A673 (cell line): ENCODE data around the gene ZNF277. TPM values are rescaled to one million over a fixed set of nuclear protein-coding genes. Genes with fewer than 3 reads are reported as not detected.

Source experiments
- BruUV-seq: library from RNA; stranded (reverse); fragments of 400-500 nt; replicated peaks from 2 replicates; lab custom pipeline; 2021; lab: Mats Ljungman, UMichigan
- CTCF ChIA-PET: fragments of 300-600 bp; sonication (Branson Sonifier 250); formaldehyde crosslinking; loops from one replicate; lab custom pipeline; 2022; ENCODE audit warnings: antibody characterized with exemption; lab: Charles Lee
- POLR2A ChIA-PET: fragments of 300-600 bp; sonication (Branson Sonifier 250); formaldehyde crosslinking; loops from one replicate; lab custom pipeline; 2022; ENCODE audit warnings: antibody characterized with exemption; ENCODE audit not compliant: low non-redundant PET; lab: Charles Lee
- DNase-seq: peaks from one replicate; pipeline ENCODE4 v3.0.0-alpha.2; 2015; ENCODE audit warnings: low spot score
- H3K27ac ChIP-seq: fragments of 200-600 bp; sonication (generic); 2 replicates; pipeline ENCODE4 v1.5.1; 2016; ENCODE audit warnings: mixed run types, low read depth, mild to moderate bottlenecking, mixed read lengths, antibody characterized with exemption, low read length; ENCODE audit not compliant: poor library complexity, severe bottlenecking
- H3K27me3 ChIP-seq: fragments of 200-600 bp; sonication (generic); replicated peaks from 2 replicates; pipeline ENCODE4 v1.6.1; 2017; ENCODE audit warnings: mixed run types, low read depth, mild to moderate bottlenecking, mixed read lengths, antibody characterized with exemption, low read length; ENCODE audit not compliant: insufficient read depth, poor library complexity
- H3K36me3 ChIP-seq: fragments of 200-600 bp; sonication (generic); 2 replicates; pipeline ENCODE4 v1.6.1; 2016; ENCODE audit warnings: mixed run types, mild to moderate bottlenecking, mixed read lengths, antibody characterized with exemption, low read length; ENCODE audit not compliant: insufficient read depth, poor library complexity, severe bottlenecking
- H3K4me1 ChIP-seq: fragments of 200-600 bp; sonication (generic); 2 replicates; pipeline ENCODE4 v1.6.1; 2017; ENCODE audit warnings: mixed run types, mild to moderate bottlenecking, mixed read lengths, antibody characterized with exemption, low read length; ENCODE audit not compliant: insufficient read depth, poor library complexity, severe bottlenecking
- H3K4me3 ChIP-seq: fragments of 200-600 bp; sonication (generic); 2 replicates; pipeline ENCODE4 v1.5.1; 2016; ENCODE audit warnings: low read depth, mixed run types, mild to moderate bottlenecking, mixed read lengths, low read length; ENCODE audit not compliant: poor library complexity, severe bottlenecking
- H3K9me3 ChIP-seq: fragments of 200-600 bp; sonication (generic); 2 replicates; pipeline ENCODE4 v1.6.1; 2016; ENCODE audit warnings: mixed run types, low read depth, mild to moderate bottlenecking, mixed read lengths, antibody characterized with exemption, low read length; ENCODE audit not compliant: poor library complexity, severe bottlenecking
- EZH2 ChIP-seq: fragments of 200-600 bp; sonication (generic); IDR thresholded peaks from 2 replicates; pipeline ENCODE4 v1.6.1; 2017; ENCODE audit warnings: borderline replicate concordance, low read depth, mild to moderate bottlenecking, mixed read lengths, antibody characterized with exemption, low read length; ENCODE audit not compliant: poor library complexity, severe bottlenecking
- intact Hi-C: fragments of 100-400 bp; cut with micrococcal nuclease; formaldehyde crosslinking; loops from one replicate; pipeline ENCODE4 v1.10.0; 2022; ENCODE audit not compliant: unreplicated experiment
- total RNA-seq: library from RNA; stranded (reverse); gene quantifications from 2 replicates; pipeline ENCODE4 v1.2.3, GENCODE V29; 2021
- TF ChIP-seq, protein P1 (sequence below): fragments of 300-800, 200-600 bp; sonication (generic); conservative IDR thresholded peaks from 2 replicates; pipeline ENCODE4 v1.5.1; 2017; ENCODE audit warnings: low read depth, mild to moderate bottlenecking, antibody characterized with exemption, low read length, moderate library complexity, mixed read lengths

Gene ZNF277
- total RNA-seq, 1 experiment from 2014 or later = 17.7 TPM

GRCh38 chr7:112225006-112225405, 18.5 kb downstream of the ZNF277 start:
- no TSS peak for BruUV-seq
- H3K4me3 ChIP-seq = no peak overlapping the region
- no peaks in the 10 kb centered on the region for H3K27me3 ChIP-seq
- TF ChIP-seq EZH2 = no peak
- TF ChIP-seq, protein P1, sequence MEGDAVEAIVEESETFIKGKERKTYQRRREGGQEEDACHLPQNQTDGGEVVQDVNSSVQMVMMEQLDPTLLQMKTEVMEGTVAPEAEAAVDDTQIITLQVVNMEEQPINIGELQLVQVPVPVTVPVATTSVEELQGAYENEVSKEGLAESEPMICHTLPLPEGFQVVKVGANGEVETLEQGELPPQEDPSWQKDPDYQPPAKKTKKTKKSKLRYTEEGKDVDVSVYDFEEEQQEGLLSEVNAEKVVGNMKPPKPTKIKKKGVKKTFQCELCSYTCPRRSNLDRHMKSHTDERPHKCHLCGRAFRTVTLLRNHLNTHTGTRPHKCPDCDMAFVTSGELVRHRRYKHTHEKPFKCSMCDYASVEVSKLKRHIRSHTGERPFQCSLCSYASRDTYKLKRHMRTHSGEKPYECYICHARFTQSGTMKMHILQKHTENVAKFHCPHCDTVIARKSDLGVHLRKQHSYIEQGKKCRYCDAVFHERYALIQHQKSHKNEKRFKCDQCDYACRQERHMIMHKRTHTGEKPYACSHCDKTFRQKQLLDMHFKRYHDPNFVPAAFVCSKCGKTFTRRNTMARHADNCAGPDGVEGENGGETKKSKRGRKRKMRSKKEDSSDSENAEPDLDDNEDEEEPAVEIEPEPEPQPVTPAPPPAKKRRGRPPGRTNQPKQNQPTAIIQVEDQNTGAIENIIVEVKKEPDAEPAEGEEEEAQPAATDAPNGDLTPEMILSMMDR = no peak
- DNase-seq = no peak
- no peaks in the 10 kb centered on the region for H3K9me3 ChIP-seq
- H3K4me1 ChIP-seq = no peaks in the 10 kb centered on the region
- H3K27ac ChIP-seq = no peak overlapping the region
- intact Hi-C loops = no loop called here
- POLR2A ChIA-PET = no interaction called here
- CTCF ChIA-PET = no interaction called here
- H3K36me3 ChIP-seq = no peaks in the 10 kb centered on the region

GRCh38 chr7:112226701-112227276, 20.3 kb downstream of the ZNF277 start:
- TF ChIP-seq EZH2 = no peak
- TF ChIP-seq, protein P1 = no peak
- H3K27ac ChIP-seq = no peak overlapping the region
- no peak overlapping the region for H3K4me3 ChIP-seq
- DNase-seq = no peak
- ChIA-PET POLR2A (no interaction called here), CTCF (no interaction called here)
- no peaks in the 10 kb centered on the region for H3K36me3 ChIP-seq
- no TSS peak for BruUV-seq
- H3K27me3 ChIP-seq = no peaks in the 10 kb centered on the region
- no peaks in the 10 kb centered on the region for H3K4me1 ChIP-seq
- intact Hi-C loops = no loop called here
- no peaks in the 10 kb centered on the region for H3K9me3 ChIP-seq

- ChIA-PET CTCF (no interaction called here), POLR2A (no interaction called here)
- H3K4me1 ChIP-seq = no peaks in the 10 kb centered on the region
- no peaks in the 10 kb centered on the region for H3K27me3 ChIP-seq
- no peak overlapping the region for H3K27ac ChIP-seq
- intact Hi-C loops = no loop called here
- BruUV-seq = no TSS peak
- H3K36me3 ChIP-seq = no peaks in the 10 kb centered on the region
- H3K4me3 ChIP-seq = no peak overlapping the region
- H3K9me3 ChIP-seq = no peaks in the 10 kb centered on the region
- no peak for DNase-seq
- TF ChIP-seq, protein P1 = no peak
- no peak for TF ChIP-seq EZH2
Observed at GRCh38 chr7:112228632-112229031, 22.1 kb downstream of the ZNF277 start.
